OCI-M2 (cell line): ENCODE data around the gene ZGRF1.
"Not testable (repeated sequence)": the region's sequence is repeated elsewhere in the genome, so short reads cannot be mapped to it uniquely, and the experiment has no call there.

Experiments used
- DNase-seq: peaks from one replicate; lab custom pipeline; 2025; ENCODE audit not compliant: unreplicated experiment; lab: John Stamatoyannopoulos, UW

The ZGRF1 gene

DNA sequence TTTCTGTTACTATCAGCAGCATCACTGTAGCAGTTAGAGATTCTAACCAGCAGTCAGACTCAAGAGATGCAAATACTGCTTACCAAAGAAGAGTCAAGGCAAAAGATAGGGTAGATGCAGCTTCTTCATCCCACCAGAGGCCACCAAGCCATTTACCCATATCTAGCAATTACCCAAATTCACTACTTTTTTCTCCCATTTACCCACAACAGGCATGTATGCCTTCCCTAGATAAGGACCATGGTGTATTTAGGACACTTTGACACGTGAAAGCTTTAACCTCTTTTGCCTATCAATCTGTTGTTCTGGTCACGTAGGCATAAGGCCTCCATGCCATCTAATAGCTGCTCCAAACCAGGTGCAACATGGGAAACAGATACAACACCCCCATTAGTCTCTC is 5.8 kb upstream of the ZGRF1 start:
- DNase-seq, result no peak

DNA sequence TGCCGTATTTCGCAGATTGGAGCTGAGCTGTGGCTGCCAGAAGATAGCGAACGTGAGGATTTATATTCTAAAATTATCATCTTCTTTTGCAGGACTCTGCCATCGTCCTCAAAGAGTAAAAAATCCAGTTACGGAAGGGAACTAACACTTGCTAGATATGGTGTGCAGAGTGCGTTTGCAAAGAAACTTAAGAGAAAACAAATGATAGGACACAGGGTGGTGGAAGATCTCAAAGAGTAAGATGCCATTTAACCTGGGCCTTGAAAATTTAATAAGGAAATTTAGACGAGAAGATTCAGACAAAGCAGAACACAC is 800 bp upstream of the ZGRF1 start:
- no peak for DNase-seq

DNA sequence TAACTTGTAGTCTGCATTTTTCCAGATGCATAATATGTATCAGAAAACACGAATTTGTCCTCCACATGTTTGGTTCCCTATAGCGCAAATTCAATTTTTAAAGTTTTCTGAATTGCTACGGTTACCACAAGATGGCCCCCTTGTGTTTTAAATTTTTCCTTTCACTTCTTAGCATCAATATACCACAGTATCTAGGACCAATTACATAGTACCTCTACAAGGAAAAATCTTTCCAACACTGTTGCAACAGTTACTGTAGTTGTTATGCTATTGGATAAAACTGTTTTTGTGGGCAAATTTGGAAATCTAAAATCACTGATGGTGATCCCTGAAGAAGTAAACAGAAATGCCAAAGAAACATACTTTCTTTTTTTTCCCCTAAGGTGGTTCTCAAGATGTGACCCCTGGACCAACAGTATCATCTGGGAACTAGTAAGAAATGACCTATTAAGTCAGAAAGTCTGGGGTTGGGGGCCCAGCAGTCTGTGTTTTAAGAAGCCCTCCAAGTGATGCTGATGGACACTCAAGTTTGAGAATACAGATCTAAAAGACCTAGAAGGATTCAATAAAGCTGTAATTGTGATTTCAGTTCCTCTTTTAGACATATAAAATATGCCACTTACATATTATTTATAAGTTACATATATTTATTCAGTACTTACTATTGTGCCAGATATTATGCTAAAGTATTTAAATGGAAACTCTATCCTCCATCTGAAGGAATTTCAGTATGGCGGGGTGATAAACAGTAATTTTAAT is 3.1 kb downstream of the ZGRF1 start:
- DNase-seq, result no peak

DNA sequence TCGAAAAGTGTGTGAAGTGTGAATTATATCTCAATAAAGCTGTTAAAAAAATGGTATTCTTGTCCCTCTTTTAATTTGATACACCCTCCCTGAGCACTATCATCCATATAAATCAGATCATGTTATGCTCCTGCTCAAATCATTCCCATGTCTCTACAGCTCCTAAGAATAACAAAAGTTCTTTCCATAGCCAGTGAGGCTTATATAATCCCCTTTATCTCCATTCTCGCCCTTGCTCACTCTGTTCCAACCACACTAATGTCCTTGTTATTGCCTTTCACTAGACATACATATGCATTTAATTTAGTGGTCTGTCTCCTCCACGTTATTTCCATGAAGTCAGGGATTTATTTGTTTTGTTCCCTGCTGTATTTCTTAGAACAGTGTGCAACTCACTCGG is 10.5 kb downstream of the ZGRF1 start:
- DNase-seq, result no peak

DNA sequence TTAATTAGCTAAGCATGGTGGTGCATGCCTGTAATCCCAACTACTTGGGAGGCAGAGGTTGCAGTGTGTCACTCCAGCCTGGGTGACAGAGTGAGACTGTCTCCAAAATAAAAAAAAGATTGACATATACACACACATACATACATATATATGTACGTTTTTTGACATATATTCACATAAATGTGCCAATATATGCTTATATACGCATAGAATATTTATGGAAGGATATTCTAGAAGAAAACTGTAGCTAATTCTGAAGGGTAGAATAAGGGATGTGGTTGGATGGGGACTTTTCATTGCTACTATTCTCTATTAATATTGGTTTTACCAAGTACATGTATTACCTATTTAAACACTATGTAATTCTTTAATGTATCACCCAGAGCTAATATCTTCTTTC is 19.7 kb downstream of the ZGRF1 start:
- no peak for DNase-seq

DNA sequence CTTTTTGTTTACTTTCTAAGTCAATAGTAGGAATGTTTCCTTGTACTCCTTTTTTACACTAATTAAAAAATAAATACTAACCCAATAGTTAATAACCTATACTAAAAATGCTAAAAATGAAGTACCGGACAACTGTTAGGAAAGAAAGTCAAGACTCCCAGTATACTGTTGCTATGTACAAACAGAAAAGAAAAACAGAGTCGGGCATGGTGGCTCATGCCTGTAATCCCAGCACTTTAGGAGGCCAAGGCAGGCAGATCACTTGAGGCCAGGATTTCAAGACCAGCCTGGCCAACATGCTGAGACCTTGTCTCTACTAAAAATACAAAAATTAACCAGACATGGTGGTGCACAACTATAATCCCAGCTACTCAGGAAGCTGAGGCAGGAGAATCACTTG is 23.9 kb downstream of the ZGRF1 start:
- DNase-seq, result not testable (repeated sequence)

DNA sequence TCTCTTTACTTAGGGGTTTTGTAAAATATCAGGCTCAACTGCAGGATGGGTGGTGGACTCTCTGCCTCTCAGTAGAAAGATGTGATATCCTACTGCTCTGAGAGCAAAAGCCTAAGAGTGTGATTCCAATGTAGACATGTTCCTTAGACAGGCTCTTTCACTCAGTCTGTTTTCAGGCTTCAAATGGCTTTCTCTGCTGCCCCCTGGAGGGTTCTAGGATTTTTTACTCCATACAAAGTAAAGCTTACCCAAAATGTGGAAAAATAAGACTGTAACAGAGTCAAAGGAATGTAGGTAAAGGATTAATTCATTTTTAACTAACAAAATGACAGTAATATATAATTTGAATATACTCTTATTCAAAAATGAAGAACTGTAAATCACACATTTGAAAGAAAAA is 32.1 kb downstream of the ZGRF1 start:
- DNase-seq, result no peak

DNA sequence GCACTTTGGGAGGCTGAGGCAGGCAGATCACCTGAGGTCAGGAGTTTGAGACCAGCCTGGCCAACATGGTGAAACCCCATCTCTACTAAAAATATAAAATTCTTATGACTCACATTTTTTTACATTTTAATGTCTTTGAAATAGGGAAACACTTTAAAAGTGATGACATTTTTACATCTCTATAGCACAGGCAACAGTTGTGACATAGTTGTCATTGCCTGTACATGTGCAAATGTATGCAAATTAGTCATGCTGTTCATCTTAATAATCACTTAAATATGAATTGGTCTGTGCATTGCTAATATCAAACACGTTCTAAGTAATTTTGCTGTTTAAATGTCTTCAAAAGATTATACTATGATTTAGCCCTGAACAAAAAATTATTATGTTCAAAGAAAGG is 41.7 kb downstream of the ZGRF1 start:
- no peak for DNase-seq

DNA sequence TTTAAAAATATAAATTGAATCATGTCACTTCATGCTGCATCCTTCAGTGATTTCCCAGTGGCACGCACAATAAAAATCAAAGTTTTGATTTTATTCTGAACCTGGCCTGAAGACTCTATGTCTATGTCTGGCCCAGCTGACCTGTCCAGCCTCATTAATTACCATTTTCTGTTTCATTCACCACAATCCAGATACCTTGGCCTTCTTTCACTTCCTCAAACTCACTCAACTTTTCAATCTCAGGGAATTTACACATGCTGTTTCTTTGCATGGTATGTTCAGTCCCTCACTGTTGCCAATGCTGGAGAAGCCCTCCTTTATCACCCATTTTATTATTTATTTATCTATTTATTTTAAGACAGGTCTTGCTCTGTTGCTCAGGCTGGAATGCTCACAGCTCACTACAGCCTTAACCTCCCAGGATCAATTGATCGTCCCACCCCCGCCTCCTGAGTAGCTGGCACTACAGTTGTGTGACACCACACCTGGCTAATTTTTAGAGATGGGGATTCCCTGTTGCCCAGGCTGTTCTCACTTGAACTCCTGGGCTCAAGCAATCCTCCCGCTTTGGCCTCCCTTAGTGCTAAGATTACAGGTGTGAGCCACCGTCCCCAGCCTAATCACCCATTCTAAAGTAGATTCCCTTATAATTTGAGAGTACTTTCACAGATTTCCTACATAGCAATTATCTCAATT is 43.1 kb downstream of the ZGRF1 start:
- DNase-seq, result no peak

- no peak for DNase-seq
These were observed 44.0 kb downstream of the ZGRF1 start for GRCh38 chr4:112592717-112593116.

GRCh38 chr4:112591593-112591992 is 45.1 kb downstream of the ZGRF1 start:
- no peak for DNase-seq

GRCh38 chr4:112589206-112589605 is 47.5 kb downstream of the ZGRF1 start:
- DNase-seq, result no peak

GRCh38 chr4:112585977-112586736 is 50.6 kb downstream of the ZGRF1 start:
- no peak for DNase-seq

GRCh38 chr4:112567536-112567935 is 69.2 kb downstream of the ZGRF1 start:
- DNase-seq, result no peak

GRCh38 chr4:112564706-112565270 is 71.9 kb downstream of the ZGRF1 start:
- no peak for DNase-seq

- DNase-seq, result no peak
These were observed 73.1 kb downstream of the ZGRF1 start for GRCh38 chr4:112563431-112564200.

GRCh38 chr4:112562254-112562879 is 74.3 kb downstream of the ZGRF1 start:
- DNase-seq, result no peak

DNA sequence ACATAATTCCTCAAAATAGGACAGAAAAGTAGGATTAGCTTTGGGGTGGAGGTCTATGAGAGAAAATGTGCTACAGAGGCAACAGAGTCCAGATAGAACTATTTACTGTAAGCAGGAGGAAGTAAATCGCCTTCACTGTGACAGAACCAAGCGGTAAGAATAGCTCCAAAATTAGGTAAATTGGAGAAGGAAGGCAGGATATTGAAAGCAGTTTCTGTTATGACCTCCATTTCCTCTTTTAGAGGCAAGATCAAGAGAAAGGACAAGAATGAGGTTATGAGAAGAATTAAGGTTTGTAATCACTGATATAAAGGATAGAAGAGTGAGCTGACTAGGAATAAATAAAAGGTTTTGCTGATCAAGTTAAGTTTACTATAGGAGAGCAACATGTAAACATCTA is 76.6 kb downstream of the ZGRF1 start:
- DNase-seq, result no peak

- no peak for DNase-seq
These were observed 77.7 kb downstream of the ZGRF1 start for GRCh38 chr4:112559053-112559452.

GRCh38 chr4:112557676-112558411 is 78.9 kb downstream of the ZGRF1 start:
- DNase-seq, result no peak
